22Rv1 (cell line): ENCODE results near the gene ZNF594.

Experiments used
- ZFX ChIP-seq: fragments of 450-650 bp; IDR thresholded peaks from 2 replicates; pipeline ENCODE4 v1.6.1; 2017; ENCODE audit warnings: antibody characterized with exemption, borderline replicate concordance
- TF ChIP-seq, protein P1 (sequence below): fragments of 450-650 bp; IDR thresholded peaks from 2 replicates; pipeline ENCODE4 v1.5.1; 2017; ENCODE audit warnings: mild to moderate bottlenecking

DNA sequence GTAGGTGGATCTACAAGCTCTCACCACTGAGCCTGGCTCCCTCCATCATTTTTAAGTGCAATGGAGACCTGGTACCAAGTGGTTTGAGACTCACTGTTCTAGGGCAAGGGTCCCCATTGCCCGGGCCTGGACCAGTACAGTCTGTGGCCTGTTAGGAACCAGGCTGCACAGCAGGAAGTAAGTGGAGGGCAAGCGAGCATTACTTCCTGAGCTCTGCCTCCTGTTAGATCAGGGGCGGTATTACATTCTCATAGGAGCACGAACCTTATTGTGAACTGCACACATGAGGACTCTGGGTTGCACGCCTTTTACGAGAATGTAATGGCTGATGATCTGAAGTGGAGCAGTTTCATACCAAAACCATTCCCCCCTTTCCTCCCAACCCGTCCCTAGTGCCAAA is 6.8 kb upstream of the ZNF594 start:
- TF ChIP-seq, protein P1, sequence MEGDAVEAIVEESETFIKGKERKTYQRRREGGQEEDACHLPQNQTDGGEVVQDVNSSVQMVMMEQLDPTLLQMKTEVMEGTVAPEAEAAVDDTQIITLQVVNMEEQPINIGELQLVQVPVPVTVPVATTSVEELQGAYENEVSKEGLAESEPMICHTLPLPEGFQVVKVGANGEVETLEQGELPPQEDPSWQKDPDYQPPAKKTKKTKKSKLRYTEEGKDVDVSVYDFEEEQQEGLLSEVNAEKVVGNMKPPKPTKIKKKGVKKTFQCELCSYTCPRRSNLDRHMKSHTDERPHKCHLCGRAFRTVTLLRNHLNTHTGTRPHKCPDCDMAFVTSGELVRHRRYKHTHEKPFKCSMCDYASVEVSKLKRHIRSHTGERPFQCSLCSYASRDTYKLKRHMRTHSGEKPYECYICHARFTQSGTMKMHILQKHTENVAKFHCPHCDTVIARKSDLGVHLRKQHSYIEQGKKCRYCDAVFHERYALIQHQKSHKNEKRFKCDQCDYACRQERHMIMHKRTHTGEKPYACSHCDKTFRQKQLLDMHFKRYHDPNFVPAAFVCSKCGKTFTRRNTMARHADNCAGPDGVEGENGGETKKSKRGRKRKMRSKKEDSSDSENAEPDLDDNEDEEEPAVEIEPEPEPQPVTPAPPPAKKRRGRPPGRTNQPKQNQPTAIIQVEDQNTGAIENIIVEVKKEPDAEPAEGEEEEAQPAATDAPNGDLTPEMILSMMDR, result no peak
- no peak for TF ChIP-seq ZFX
